ENCODE measurements around the gene RBCK1. TPM values are rescaled to one million over a fixed set of nuclear protein-coding genes. Genes with fewer than 3 reads are reported as not detected.
A peak's percentile ranks its signal among the peaks of the same experiment; 100 is the strongest.

RBCK1 gene
- total and polyA plus RNA-seq, 9 of the 15 experiments (the other 6 are each of a cell fraction or from before 2014, with no cell fraction given), result 5.9 to 59.3 (median 26.5) TPM

GRCh38 chr20:462199-462991 lies 54.3 kb downstream of the RBCK1 start, which contains the start of gene TBC1D20 (continued):
- TF ChIP-seq HNRNPH1 (optimal IDR thresholded peaks at IDR 0.05; ENCODE audit: low read depth, low read length) (no peak), RHOXF2B (CRISPR knock-in tag; conservative IDR thresholded peaks at IDR 0.05) (no peak), CCNT2 (IDR thresholded peaks at IDR 0.05; ENCODE audit: borderline replicate concordance, extremely low read depth, insufficient read length, low read depth, low read length) (peak; percentile 71), ZNF318 (IDR thresholded peaks at IDR 0.05; ENCODE audit: borderline replicate concordance in 1 of 2, low read depth in 1 of 2) (no peak), IRF2 (CRISPR knock-in tag; IDR thresholded peaks at IDR 0.05) (no peak), CXXC5 (CRISPR knock-in tag; IDR thresholded peaks at IDR 0.05) (peak; percentile 97), SREBF2 (CRISPR knock-in tag; IDR thresholded peaks at IDR 0.05) (no peak), SUPT5H (IDR thresholded peaks at IDR 0.05) (peak; percentile 49; the same call in 1 of the 2 replicates), EZH2 (IDR thresholded peaks at IDR 0.05; ENCODE audit: borderline replicate concordance, low read depth, low read length) (no peak), COPS2 (conservative IDR thresholded peaks at IDR 0.05) (no peak), ZNF79 (CRISPR knock-in tag; IDR thresholded peaks at IDR 0.05; ENCODE audit: low read depth) (no peak)
- TF ChIP-seq, protein P1, sequence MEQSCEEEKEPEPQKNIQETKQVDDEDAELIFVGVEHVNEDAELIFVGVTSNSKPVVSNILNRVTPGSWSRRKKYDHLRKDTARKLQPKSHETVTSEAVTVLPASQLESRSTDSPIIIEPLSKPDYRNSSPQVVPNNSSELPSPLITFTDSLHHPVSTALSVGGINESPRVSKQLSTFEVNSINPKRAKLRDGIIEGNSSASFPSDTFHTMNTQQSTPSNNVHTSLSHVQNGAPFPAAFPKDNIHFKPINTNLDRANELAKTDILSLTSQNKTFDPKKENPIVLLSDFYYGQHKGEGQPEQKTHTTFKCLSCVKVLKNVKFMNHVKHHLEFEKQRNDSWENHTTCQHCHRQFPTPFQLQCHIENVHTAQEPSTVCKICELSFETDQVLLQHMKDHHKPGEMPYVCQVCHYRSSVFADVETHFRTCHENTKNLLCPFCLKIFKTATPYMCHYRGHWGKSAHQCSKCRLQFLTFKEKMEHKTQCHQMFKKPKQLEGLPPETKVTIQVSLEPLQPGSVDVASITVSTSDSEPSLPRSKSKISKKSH (CRISPR knock-in tag; IDR thresholded peaks at IDR 0.05), result no peak
- TF ChIP-seq, protein P2, sequence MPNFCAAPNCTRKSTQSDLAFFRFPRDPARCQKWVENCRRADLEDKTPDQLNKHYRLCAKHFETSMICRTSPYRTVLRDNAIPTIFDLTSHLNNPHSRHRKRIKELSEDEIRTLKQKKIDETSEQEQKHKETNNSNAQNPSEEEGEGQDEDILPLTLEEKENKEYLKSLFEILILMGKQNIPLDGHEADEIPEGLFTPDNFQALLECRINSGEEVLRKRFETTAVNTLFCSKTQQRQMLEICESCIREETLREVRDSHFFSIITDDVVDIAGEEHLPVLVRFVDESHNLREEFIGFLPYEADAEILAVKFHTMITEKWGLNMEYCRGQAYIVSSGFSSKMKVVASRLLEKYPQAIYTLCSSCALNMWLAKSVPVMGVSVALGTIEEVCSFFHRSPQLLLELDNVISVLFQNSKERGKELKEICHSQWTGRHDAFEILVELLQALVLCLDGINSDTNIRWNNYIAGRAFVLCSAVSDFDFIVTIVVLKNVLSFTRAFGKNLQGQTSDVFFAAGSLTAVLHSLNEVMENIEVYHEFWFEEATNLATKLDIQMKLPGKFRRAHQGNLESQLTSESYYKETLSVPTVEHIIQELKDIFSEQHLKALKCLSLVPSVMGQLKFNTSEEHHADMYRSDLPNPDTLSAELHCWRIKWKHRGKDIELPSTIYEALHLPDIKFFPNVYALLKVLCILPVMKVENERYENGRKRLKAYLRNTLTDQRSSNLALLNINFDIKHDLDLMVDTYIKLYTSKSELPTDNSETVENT (CRISPR knock-in tag; IDR thresholded peaks at IDR 0.05), result peak; percentile 62
